OCI-LY7 (cell line): ENCODE data around the gene AHCTF1. TPM values are rescaled to one million over a fixed set of nuclear protein-coding genes. Genes with fewer than 3 reads are reported as not detected.

Experiments used
- BruUV-seq: library from RNA; stranded (reverse); fragments of 400-500 nt; replicated peaks from 2 replicates; lab custom pipeline; 2021; lab: Mats Ljungman, UMichigan
- CTCF ChIA-PET: fragments of 300-600 bp; sonication (Branson Sonifier 250); formaldehyde crosslinking; loops from one replicate; lab custom pipeline; 2022; ENCODE audit warnings: antibody characterized with exemption; ENCODE audit not compliant: unreplicated experiment; lab: Charles Lee
- POLR2A ChIA-PET: fragments of 300-600 bp; sonication (Branson Sonifier 250); formaldehyde crosslinking; loops from one replicate; lab custom pipeline; 2022; ENCODE audit warnings: antibody characterized with exemption; lab: Charles Lee
- DNase-seq: peaks from one replicate; pipeline ENCODE4 v3.0.0-alpha.2; 2015; ENCODE audit warnings: low spot score
- H2AFZ ChIP-seq: fragments of 200-600 bp; sonication (generic), shearing (Covaris generic); 2 replicates; pipeline ENCODE4 v1.6.1; 2014; ENCODE audit warnings: mild to moderate bottlenecking, antibody characterized with exemption, low read length, moderate library complexity
- H3K27ac ChIP-seq: fragments of 200-600 bp; sonication (generic); 2 replicates; pipeline ENCODE4 v1.5.1; 2014; ENCODE audit warnings: mixed run types, low read depth, mild to moderate bottlenecking, moderate library complexity, low read length, inconsistent platforms; ENCODE audit not compliant: poor library complexity, severe bottlenecking
- H3K36me3 ChIP-seq: fragments of 200-600 bp; sonication (generic); 2 replicates; pipeline ENCODE4 v1.6.1; 2014; ENCODE audit warnings: mild to moderate bottlenecking, antibody characterized with exemption, low read length, moderate library complexity, mixed read lengths; ENCODE audit not compliant: insufficient read depth
- H3K4me1 ChIP-seq: fragments of 200-600 bp; sonication (generic); 2 replicates; pipeline ENCODE4 v1.5.1; 2014; ENCODE audit warnings: mild to moderate bottlenecking, low read length; ENCODE audit not compliant: insufficient read depth, poor library complexity, severe bottlenecking
- H3K4me2 ChIP-seq: fragments of 200-600 bp; sonication (generic); 2 replicates; pipeline ENCODE4 v1.6.1; 2014; ENCODE audit warnings: mild to moderate bottlenecking, low read length
- H3K4me3 ChIP-seq: fragments of 200-600 bp; sonication (generic); 2 replicates; pipeline ENCODE4 v1.5.1; 2014; ENCODE audit warnings: mild to moderate bottlenecking, low read depth, low read length; ENCODE audit not compliant: poor library complexity, severe bottlenecking
- H3K79me2 ChIP-seq: fragments of 200-600 bp; sonication (generic); 2 replicates; pipeline ENCODE4 v1.6.1; 2016; ENCODE audit warnings: low read depth, mild to moderate bottlenecking, low read length, moderate library complexity, mixed read lengths; ENCODE audit not compliant: insufficient read depth
- H3K9me2 ChIP-seq: fragments of 200-600 bp; sonication (generic); 2 replicates; pipeline ENCODE4 v1.6.1; 2016; ENCODE audit warnings: mild to moderate bottlenecking, low read length, mixed read lengths; ENCODE audit not compliant: insufficient read depth
- H3K9me3 ChIP-seq: fragments of 200-600 bp; sonication (generic); 2 replicates; pipeline ENCODE4 v1.6.1; 2014; ENCODE audit warnings: mild to moderate bottlenecking, mixed run types, low read length, mixed read lengths
- H4K20me1 ChIP-seq: fragments of 200-600 bp; sonication (generic); 2 replicates; pipeline ENCODE4 v1.6.1; 2014; ENCODE audit warnings: mild to moderate bottlenecking, antibody characterized with exemption, low read length, moderate library complexity, mixed read lengths; ENCODE audit not compliant: insufficient read depth
- CTCF ChIP-seq: fragments of 200-600 bp; sonication (generic); conservative IDR thresholded peaks from 2 replicates; pipeline ENCODE4 v1.5.1; 2014; ENCODE audit warnings: mild to moderate bottlenecking, antibody characterized with exemption, low read length, moderate library complexity, mixed read lengths
- EZH2phosphoT487 ChIP-seq: fragments of 200-600 bp; sonication (generic); IDR thresholded peaks from 2 replicates; pipeline ENCODE4 v1.6.1; 2018; ENCODE audit warnings: low read depth, borderline replicate concordance, mild to moderate bottlenecking, mixed run types, antibody characterized with exemption, low read length, moderate library complexity, mixed read lengths
- intact Hi-C: fragments of 100-400 bp; cut with micrococcal nuclease; formaldehyde crosslinking; loops from one replicate; pipeline ENCODE4 v1.10.0; 2022; ENCODE audit not compliant: unreplicated experiment
- total RNA-seq, 2 experiments: library from RNA; depleted of rRNA in 1 of 2; stranded (reverse); fragments of >200 nt in 1 of 2; shearing (Covaris generic) in 1 of 2; gene quantifications; 2 replicates each; pipeline ENCODE4 v1.2.3, GENCODE V29; 2014 to 2022

The AHCTF1 gene
- total RNA-seq, 2 experiments from 2014 or later, result 38.5 to 57.7 TPM

- Histone ChIP-seq H3K9me2 (no peaks in the 10 kb centered on the region), H3K36me3 (peaks cover 100% of the 10 kb centered on the region), H3K4me1 (no peaks in the 10 kb centered on the region), H3K9me3 (no peaks in the 10 kb centered on the region), H2AFZ (no peak overlapping the region), H3K4me3 (no peak overlapping the region), H3K79me2 (peaks cover under 1% of the 10 kb centered on the region; the same call in 1 of the 2 replicates), H3K4me2 (no peak overlapping the region), H3K27ac (no peak overlapping the region), H4K20me1 (peaks cover 3% of the 10 kb centered on the region; the same call in 1 of the 2 replicates)
- ChIA-PET POLR2A (no interaction called here), CTCF (no interaction called here)
- intact Hi-C loops, result no loop called here
- no peak for DNase-seq
- TF ChIP-seq CTCF (no peak), EZH2phosphoT487 (no peak)
- BruUV-seq, result no TSS peak
Measured at GRCh38 chr1:246901874-246902273, 29.9 kb downstream of the AHCTF1 start.

GRCh38 chr1:246897302-246897701 lies 34.4 kb downstream of the AHCTF1 start:
- Histone ChIP-seq H3K36me3 (peaks cover 100% of the 10 kb centered on the region), H3K79me2 (no peaks in the 10 kb centered on the region)
- no TSS peak for BruUV-seq

More at GRCh38 chr1:246897302-246897701, 34.4 kb downstream of the AHCTF1 start:
- no peak overlapping the region for H3K4me3 ChIP-seq
- peaks cover under 1% of the 10 kb centered on the region; the same call in 1 of the 2 replicates for H4K20me1 ChIP-seq
- POLR2A ChIA-PET, result interaction anchor here (0.5 to 2.1 kb wide), 2 partner anchors 10 to 23 kb away, joined by 3 to 7 read pairs; no protein-coding TSS in a partner anchor
- H2AFZ ChIP-seq, result no peak overlapping the region
- H3K9me2 ChIP-seq, result no peaks in the 10 kb centered on the region
- intact Hi-C loops, result loop anchor here (5.0 kb wide), 1 partner anchor 40 kb away; no protein-coding TSS in a partner anchor
- no peak overlapping the region for H3K27ac ChIP-seq
- no peak for DNase-seq
- CTCF ChIA-PET, result no interaction called here
- H3K4me2 ChIP-seq, result no peak overlapping the region
- H3K4me1 ChIP-seq, result no peaks in the 10 kb centered on the region
- H3K9me3 ChIP-seq, result no peaks in the 10 kb centered on the region
- TF ChIP-seq CTCF (no peak), EZH2phosphoT487 (no peak)
